PC-9 (cell line): Measurements from ENCODE around the gene TBC1D22A. TPM values are rescaled to one million over a fixed set of nuclear protein-coding genes. Genes with fewer than 3 reads are reported as not detected.

ENCODE experiments used
- BruUV-seq: library from RNA; stranded (reverse); fragments of 400-500 nt; replicated peaks from 2 replicates; lab custom pipeline; 2021; lab: Mats Ljungman, UMichigan
- CTCF ChIA-PET: fragments of 300-600 bp; sonication (Branson Sonifier 250); formaldehyde crosslinking; loops from one replicate; lab custom pipeline; 2022; ENCODE audit warnings: antibody characterized with exemption; lab: Charles Lee
- POLR2A ChIA-PET: fragments of 300-600 bp; sonication (Branson Sonifier 250); formaldehyde crosslinking; loops from one replicate; lab custom pipeline; 2022; ENCODE audit warnings: antibody characterized with exemption; ENCODE audit not compliant: unreplicated experiment; lab: Charles Lee
- DNase-seq, 2 experiments: peaks; one replicate each; pipeline versions ENCODE4 v3.0.0 to v3.0.0-alpha.2; 2015 to 2022; ENCODE audit warnings: mixed read lengths in 1 of 2
- H2AFZ ChIP-seq: fragments of 200-600 bp; sonication (generic); 2 replicates; pipeline ENCODE4 v1.8.1; 2017; ENCODE audit warnings: antibody characterized with exemption
- H3F3A ChIP-seq: fragments of 200-600 bp; sonication (generic); 2 replicates; pipeline ENCODE4 v1.8.1; 2017; ENCODE audit warnings: antibody characterized with exemption, mild to moderate bottlenecking, low read depth; ENCODE audit not compliant: insufficient read depth
- H3K27ac ChIP-seq: fragments of 200-600 bp; sonication (generic); 2 replicates; pipeline ENCODE4 v1.6.1; 2016; ENCODE audit warnings: mixed run types
- H3K27me3 ChIP-seq: fragments of 200-600 bp; sonication (generic); 2 replicates; pipeline ENCODE4 v1.6.1; 2016; ENCODE audit warnings: low read depth, mixed run types; ENCODE audit not compliant: insufficient read depth
- H3K36me3 ChIP-seq: fragments of 200-600 bp; sonication (generic); 2 replicates; pipeline ENCODE4 v1.6.1; 2016; ENCODE audit warnings: low read depth, mixed run types
- H3K4me1 ChIP-seq: fragments of 200-600 bp; sonication (generic); replicated peaks from 2 replicates; pipeline ENCODE4 v1.6.1; 2016; ENCODE audit warnings: mixed run types; ENCODE audit not compliant: insufficient read depth
- H3K4me2 ChIP-seq: fragments of 200-600 bp; sonication (generic); 2 replicates; pipeline ENCODE4 v1.6.1; 2017; ENCODE audit warnings: mixed run types
- H3K4me3 ChIP-seq: fragments of 200-600 bp; sonication (generic); 2 replicates; pipeline ENCODE4 v1.6.1; 2016; ENCODE audit warnings: mixed run types
- H3K79me2 ChIP-seq: fragments of 200-600 bp; sonication (generic); 2 replicates; pipeline ENCODE4 v1.6.1; 2017; ENCODE audit warnings: low read depth, mixed run types
- H3K9me2 ChIP-seq: fragments of 200-600 bp; sonication (generic); 2 replicates; pipeline ENCODE4 v1.8.1; 2017; ENCODE audit warnings: mild to moderate bottlenecking; ENCODE audit not compliant: insufficient read depth
- H3K9me3 ChIP-seq: fragments of 200-600 bp; sonication (generic); 2 replicates; pipeline ENCODE4 v1.8.1; 2016; ENCODE audit warnings: low read depth; ENCODE audit not compliant: insufficient read depth
- H4K20me1 ChIP-seq: fragments of 200-600 bp; sonication (generic); 2 replicates; pipeline ENCODE4 v1.8.1; 2017; ENCODE audit not compliant: insufficient read depth
- EZH2 ChIP-seq: fragments of 200-600 bp; sonication (generic); IDR thresholded peaks from 2 replicates; pipeline ENCODE4 v1.8.0; 2017; ENCODE audit warnings: antibody characterized with exemption, low read depth
- intact Hi-C: fragments of 100-400 bp; cut with micrococcal nuclease; formaldehyde crosslinking; loops from one replicate; pipeline ENCODE4 v1.10.0; 2022; ENCODE audit not compliant: unreplicated experiment
- total RNA-seq: library from RNA; stranded (reverse); gene quantifications from 2 replicates; pipeline ENCODE4 v1.2.3, GENCODE V29; 2021
- TF ChIP-seq, protein P1 (sequence below): fragments of 200-600 bp; sonication (generic); conservative IDR thresholded peaks from 2 replicates; pipeline ENCODE4 v1.6.1; 2017; ENCODE audit warnings: mixed run types, antibody characterized with exemption, mild to moderate bottlenecking, moderate library complexity

Gene TBC1D22A
- total RNA-seq, 1 experiment from 2014 or later = 40.3 TPM

DNA sequence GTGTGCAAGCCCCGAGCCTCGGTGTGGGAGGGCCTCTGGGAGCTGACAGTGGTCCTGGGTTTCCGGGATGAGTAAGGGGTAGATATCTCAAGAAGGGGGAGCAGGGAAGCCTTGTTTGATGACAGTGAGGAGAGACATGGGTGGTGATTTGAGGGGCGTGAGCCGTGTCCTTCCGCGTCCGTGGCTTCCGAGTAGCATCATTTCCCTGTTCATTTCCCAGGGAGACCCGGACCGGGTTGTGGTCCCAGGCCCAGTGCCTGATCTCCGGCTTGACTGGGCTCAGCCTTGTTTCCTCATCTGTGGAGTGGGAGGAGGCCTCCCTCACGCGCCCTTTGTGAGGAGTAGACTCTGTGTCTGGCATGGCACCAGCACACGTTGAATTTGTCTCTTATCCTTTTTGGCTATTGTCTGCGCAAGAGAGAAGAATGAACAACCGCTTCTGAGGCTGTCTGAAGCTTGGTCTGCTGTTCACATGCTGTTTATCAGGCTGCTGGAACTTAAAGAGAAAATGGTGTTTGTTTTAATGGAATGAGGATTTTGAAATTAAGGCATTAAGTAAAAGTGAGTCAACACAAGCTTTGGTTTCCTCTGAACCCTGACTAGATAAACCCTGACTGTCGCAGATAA, 348.5 kb downstream of the TBC1D22A start:
- Histone ChIP-seq H3K36me3 (no peaks in the 10 kb centered on the region), H3K4me3 (no peak overlapping the region), H3K4me2 (no peak overlapping the region), H3F3A (peaks cover 15% of the 10 kb centered on the region; the same call in 1 of the 2 replicates), H3K9me3 (peaks cover 3% of the 10 kb centered on the region; the same call in 1 of the 2 replicates), H2AFZ (no peak overlapping the region), H3K27ac (no peak overlapping the region), H3K4me1 (peaks cover 21% of the 10 kb centered on the region), H3K27me3 (no peaks in the 10 kb centered on the region), H3K9me2 (no peaks in the 10 kb centered on the region), H3K79me2 (no peaks in the 10 kb centered on the region), H4K20me1 (no peaks in the 10 kb centered on the region)
- intact Hi-C loops = no loop called here
- TF ChIP-seq EZH2 = no peak
- CTCF ChIA-PET = no interaction called here
- BruUV-seq = no TSS peak
- POLR2A ChIA-PET = no interaction called here
- no peak for DNase-seq

DNA sequence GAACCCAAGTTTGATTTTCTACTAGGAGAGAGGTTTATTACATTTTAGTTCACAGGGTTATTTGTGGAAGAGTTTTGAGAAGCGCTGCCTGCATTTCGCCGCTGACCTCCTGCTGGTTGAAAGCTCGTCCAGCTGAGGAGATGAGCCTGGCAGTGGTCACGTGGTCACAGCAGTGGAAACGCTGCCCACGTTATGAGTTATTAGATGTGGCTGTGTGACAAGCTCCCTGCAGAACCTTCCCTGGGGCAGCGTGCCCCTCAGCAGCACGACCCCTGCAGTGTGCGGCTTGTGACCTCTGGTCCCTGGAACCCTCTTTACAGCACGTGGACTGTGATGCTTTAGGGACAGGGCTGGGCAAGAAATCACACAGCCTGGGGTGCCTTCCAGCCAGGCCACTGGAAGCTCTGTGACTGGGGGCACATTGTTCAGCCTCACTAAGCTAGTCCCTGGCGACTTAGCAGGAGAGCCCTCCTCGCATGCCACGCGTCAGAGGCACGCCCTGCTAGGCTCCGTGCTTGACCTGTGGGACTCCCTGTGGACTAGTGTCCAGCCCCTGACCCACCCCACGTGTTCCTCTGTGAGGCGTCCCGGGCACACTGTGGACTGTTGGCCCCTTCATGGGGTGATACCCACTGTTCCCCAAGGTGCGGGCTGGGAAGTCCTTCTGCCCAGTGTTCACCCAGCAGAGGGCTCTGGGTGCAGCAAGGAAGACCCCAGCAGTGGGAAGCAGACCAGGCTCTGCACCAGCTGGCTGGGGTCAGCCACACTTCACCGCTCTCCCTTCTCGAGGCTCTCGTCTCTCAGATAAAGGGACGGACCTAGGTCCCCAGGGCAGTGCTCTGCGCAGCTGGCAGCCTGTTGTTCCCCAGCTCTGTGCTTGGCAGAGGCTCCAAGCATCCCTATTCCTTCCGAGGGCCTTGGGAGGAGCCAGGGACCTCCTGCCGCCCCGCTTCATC, 349.5 kb downstream of the TBC1D22A start:
- H3K36me3 ChIP-seq = no peaks in the 10 kb centered on the region
- no TSS peak for BruUV-seq
- H3K4me3 ChIP-seq = no peak overlapping the region
- peaks cover 12% of the 10 kb centered on the region for H3K4me1 ChIP-seq
- H3F3A ChIP-seq = peaks cover 10% of the 10 kb centered on the region; the same call in 1 of the 2 replicates
- H3K79me2 ChIP-seq = no peaks in the 10 kb centered on the region
- TF ChIP-seq EZH2 = no peak
- TF ChIP-seq, protein P1, sequence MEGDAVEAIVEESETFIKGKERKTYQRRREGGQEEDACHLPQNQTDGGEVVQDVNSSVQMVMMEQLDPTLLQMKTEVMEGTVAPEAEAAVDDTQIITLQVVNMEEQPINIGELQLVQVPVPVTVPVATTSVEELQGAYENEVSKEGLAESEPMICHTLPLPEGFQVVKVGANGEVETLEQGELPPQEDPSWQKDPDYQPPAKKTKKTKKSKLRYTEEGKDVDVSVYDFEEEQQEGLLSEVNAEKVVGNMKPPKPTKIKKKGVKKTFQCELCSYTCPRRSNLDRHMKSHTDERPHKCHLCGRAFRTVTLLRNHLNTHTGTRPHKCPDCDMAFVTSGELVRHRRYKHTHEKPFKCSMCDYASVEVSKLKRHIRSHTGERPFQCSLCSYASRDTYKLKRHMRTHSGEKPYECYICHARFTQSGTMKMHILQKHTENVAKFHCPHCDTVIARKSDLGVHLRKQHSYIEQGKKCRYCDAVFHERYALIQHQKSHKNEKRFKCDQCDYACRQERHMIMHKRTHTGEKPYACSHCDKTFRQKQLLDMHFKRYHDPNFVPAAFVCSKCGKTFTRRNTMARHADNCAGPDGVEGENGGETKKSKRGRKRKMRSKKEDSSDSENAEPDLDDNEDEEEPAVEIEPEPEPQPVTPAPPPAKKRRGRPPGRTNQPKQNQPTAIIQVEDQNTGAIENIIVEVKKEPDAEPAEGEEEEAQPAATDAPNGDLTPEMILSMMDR = no peak
- DNase-seq = no peak
- ChIA-PET POLR2A (no interaction called here), CTCF (no interaction called here)
- no peak overlapping the region for H3K27ac ChIP-seq
- intact Hi-C loops = no loop called here
- no peaks in the 10 kb centered on the region for H3K9me2 ChIP-seq
- no peak overlapping the region for H3K4me2 ChIP-seq
- H3K9me3 ChIP-seq = peaks cover 3% of the 10 kb centered on the region; the same call in 1 of the 2 replicates
- no peaks in the 10 kb centered on the region for H3K27me3 ChIP-seq
- no peaks in the 10 kb centered on the region for H4K20me1 ChIP-seq
- H2AFZ ChIP-seq = no peak overlapping the region

DNA sequence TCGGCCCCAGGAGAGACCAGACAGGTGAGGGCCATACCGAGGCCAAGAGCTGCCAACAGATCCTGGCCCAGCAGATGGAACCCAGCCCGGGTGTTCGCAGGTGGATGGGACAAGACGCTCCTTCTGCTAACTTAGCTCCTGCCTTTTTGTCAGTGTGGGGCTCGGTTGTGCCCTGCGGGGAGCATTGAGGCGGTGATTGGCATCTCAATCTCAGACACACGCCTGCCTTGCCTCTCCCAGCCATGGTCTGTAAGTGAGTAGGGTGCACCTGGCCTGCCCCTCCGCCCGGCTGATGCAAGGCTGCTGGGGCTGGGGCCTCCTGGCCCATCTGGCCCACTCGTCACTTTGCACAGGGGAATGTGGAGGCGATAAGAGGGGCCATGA, 350.1 kb downstream of the TBC1D22A start:
- no peak overlapping the region for H3K27ac ChIP-seq
- H3K79me2 ChIP-seq = no peaks in the 10 kb centered on the region
- no peak overlapping the region for H2AFZ ChIP-seq
- no peak for DNase-seq
- H3K4me3 ChIP-seq = no peak overlapping the region
- POLR2A ChIA-PET = no interaction called here
- intact Hi-C loops = no loop called here
- no peaks in the 10 kb centered on the region for H3K9me2 ChIP-seq
- peaks cover 3% of the 10 kb centered on the region; the same call in 1 of the 2 replicates for H3K9me3 ChIP-seq
- CTCF ChIA-PET = no interaction called here
- peaks cover 6% of the 10 kb centered on the region for H3K4me1 ChIP-seq
- H4K20me1 ChIP-seq = no peaks in the 10 kb centered on the region
- no peak overlapping the region for H3K4me2 ChIP-seq
- no peaks in the 10 kb centered on the region for H3K27me3 ChIP-seq
- TF ChIP-seq, protein P1 = no peak
- TF ChIP-seq EZH2 = no peak
- peaks cover 5% of the 10 kb centered on the region; the same call in 1 of the 2 replicates for H3F3A ChIP-seq
- no TSS peak for BruUV-seq
- H3K36me3 ChIP-seq = no peaks in the 10 kb centered on the region
